KMS-11 (cell line): ENCODE measurements around the gene HK3.

ENCODE experiments used
- H2AFZ ChIP-seq: fragments of 200-600 bp; sonication (generic); 2 replicates; pipeline ENCODE4 v1.6.1; 2016; ENCODE audit warnings: antibody characterized with exemption, mixed run types, low read depth
- H3K27ac ChIP-seq: fragments of 200-600 bp; sonication (generic); 2 replicates; pipeline ENCODE4 v1.6.1; 2016; ENCODE audit warnings: mild to moderate bottlenecking, mixed run types
- H3K27me3 ChIP-seq: fragments of 200-600 bp; sonication (generic); 2 replicates; pipeline ENCODE4 v1.6.1; 2017; ENCODE audit warnings: mild to moderate bottlenecking, low read depth, mixed run types, moderate library complexity; ENCODE audit not compliant: insufficient read depth
- H3K36me3 ChIP-seq: fragments of 200-600 bp; sonication (generic); 2 replicates; pipeline ENCODE4 v1.6.1; 2017; ENCODE audit warnings: mild to moderate bottlenecking, mixed run types; ENCODE audit not compliant: insufficient read depth
- H3K4me1 ChIP-seq: fragments of 200-600 bp; sonication (generic); 2 replicates; pipeline ENCODE4 v1.6.1; 2016; ENCODE audit warnings: mild to moderate bottlenecking, low read depth, mixed run types; ENCODE audit not compliant: poor library complexity, severe bottlenecking
- H3K4me2 ChIP-seq: fragments of 200-600 bp; sonication (generic); 2 replicates; pipeline ENCODE4 v1.7.0; 2016; ENCODE audit warnings: mild to moderate bottlenecking, mixed run types
- H3K4me3 ChIP-seq: fragments of 200-600 bp; sonication (generic); IDR thresholded peaks from 2 replicates; pipeline ENCODE4 v1.6.1; 2017; ENCODE audit warnings: low read depth, low read length, mixed read lengths; ENCODE audit not compliant: insufficient read depth
- H3K79me2 ChIP-seq: fragments of 200-600 bp; sonication (generic); 2 replicates; pipeline ENCODE4 v1.6.1; 2016; ENCODE audit warnings: low read depth, mixed run types; ENCODE audit not compliant: insufficient read depth
- H3K9ac ChIP-seq: fragments of 200-600 bp; sonication (generic); 2 replicates; pipeline ENCODE4 v1.6.1; 2016; ENCODE audit warnings: mild to moderate bottlenecking, mixed run types
- H4K20me1 ChIP-seq: fragments of 200-600 bp; sonication (generic); 2 replicates; pipeline ENCODE4 v1.6.1; 2016; ENCODE audit warnings: mild to moderate bottlenecking, mixed run types; ENCODE audit not compliant: insufficient read depth
- CTCF ChIP-seq: fragments of 200-600 bp; sonication (generic); conservative IDR thresholded peaks from 2 replicates; pipeline ENCODE4 v1.6.1; 2017; ENCODE audit warnings: low read depth, mild to moderate bottlenecking, antibody characterized with exemption, low read length, moderate library complexity, mixed read lengths

Gene HK3

GRCh38 chr5:176889321-176890280, 9.5 kb downstream of the HK3 start:
- no peaks in the 10 kb centered on the region for H3K79me2 ChIP-seq
- H3K4me3 ChIP-seq, result no peak overlapping the region
- H3K4me1 ChIP-seq, result no peaks in the 10 kb centered on the region
- H2AFZ ChIP-seq, result no peak overlapping the region
- TF ChIP-seq CTCF, result no peak
- H4K20me1 ChIP-seq, result no peaks in the 10 kb centered on the region
- H3K36me3 ChIP-seq, result no peaks in the 10 kb centered on the region
- H3K27me3 ChIP-seq, result peaks cover 16% of the 10 kb centered on the region
- H3K9ac ChIP-seq, result no peak overlapping the region
- no peak overlapping the region for H3K27ac ChIP-seq
- no peak overlapping the region for H3K4me2 ChIP-seq

DNA sequence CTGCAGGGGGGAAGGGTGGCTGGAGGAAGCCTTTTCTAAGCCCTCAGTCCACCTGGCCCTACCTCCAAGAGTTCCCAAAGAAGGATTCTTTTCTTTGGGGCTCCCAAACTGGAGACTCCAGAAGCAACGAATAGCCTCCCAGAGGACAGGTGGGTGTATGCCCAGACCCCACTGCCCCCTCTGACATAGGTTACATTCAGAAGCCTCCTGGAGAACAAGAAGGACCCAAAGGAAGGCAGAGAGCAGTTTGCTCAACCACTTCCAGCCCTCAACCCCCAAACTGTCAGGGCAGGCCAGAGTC, 10.3 kb downstream of the HK3 start:
- Histone ChIP-seq H3K4me3 (no peak overlapping the region), H3K9ac (no peak overlapping the region), H3K4me1 (no peaks in the 10 kb centered on the region), H3K27me3 (peaks cover 21% of the 10 kb centered on the region), H2AFZ (no peak overlapping the region), H3K79me2 (no peaks in the 10 kb centered on the region), H3K36me3 (no peaks in the 10 kb centered on the region), H3K4me2 (no peak overlapping the region), H3K27ac (no peak overlapping the region), H4K20me1 (no peaks in the 10 kb centered on the region)
- no peak for TF ChIP-seq CTCF

- H3K4me2 ChIP-seq, result no peak overlapping the region
- H3K4me1 ChIP-seq, result no peaks in the 10 kb centered on the region
- H3K27ac ChIP-seq, result no peak overlapping the region
- peaks cover 25% of the 10 kb centered on the region for H3K27me3 ChIP-seq
- no peak overlapping the region for H3K4me3 ChIP-seq
- no peaks in the 10 kb centered on the region for H3K36me3 ChIP-seq
- no peak overlapping the region for H2AFZ ChIP-seq
- TF ChIP-seq CTCF, result no peak
- H3K79me2 ChIP-seq, result no peaks in the 10 kb centered on the region
- H3K9ac ChIP-seq, result no peak overlapping the region
- H4K20me1 ChIP-seq, result no peaks in the 10 kb centered on the region
Observed at GRCh38 chr5:176888016-176888864, 10.9 kb downstream of the HK3 start.

DNA sequence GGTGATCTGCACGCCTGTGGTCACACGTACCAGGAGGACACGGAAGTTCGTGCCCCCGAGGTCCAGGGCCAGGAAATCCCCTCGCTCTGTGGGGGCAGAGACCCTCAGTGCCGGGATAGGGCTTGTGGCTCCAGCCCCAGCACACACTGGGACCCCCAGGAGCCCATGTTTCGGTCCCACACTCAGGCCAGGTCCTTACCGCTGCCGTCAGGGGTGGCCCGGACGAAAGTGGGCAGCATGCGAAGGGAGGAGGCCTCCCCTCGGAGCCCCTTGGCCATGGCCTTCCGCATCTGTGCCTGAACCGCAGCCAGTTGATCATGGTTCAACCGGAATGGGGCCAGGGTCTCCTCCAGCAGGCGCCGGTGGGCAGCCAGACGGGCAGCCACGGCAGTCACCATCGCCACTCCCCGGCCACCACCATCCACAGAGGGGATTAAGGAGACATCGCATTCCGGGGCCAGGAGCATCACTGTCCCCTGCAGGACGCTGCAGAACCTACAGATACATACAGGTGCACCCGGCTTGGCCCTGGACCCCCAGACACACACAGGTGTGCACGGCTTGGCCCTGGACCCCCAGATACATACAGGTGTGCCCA, 11.8 kb downstream of the HK3 start:
- no peaks in the 10 kb centered on the region for H4K20me1 ChIP-seq
- H3K36me3 ChIP-seq, result no peaks in the 10 kb centered on the region
- H3K27ac ChIP-seq, result no peak overlapping the region
- H3K27me3 ChIP-seq, result peaks cover 26% of the 10 kb centered on the region
- no peaks in the 10 kb centered on the region for H3K4me1 ChIP-seq
- no peak for TF ChIP-seq CTCF
- no peak overlapping the region for H3K9ac ChIP-seq
- H3K4me2 ChIP-seq, result no peak overlapping the region
- H2AFZ ChIP-seq, result no peak overlapping the region
- no peaks in the 10 kb centered on the region for H3K79me2 ChIP-seq
- no peak overlapping the region for H3K4me3 ChIP-seq
